ENCODE data around the gene COL9A1. TPM values are rescaled to one million over a fixed set of nuclear protein-coding genes. Genes with fewer than 3 reads are reported as not detected.

The COL9A1 gene
- total RNA-seq, 1 donor from 2014 or later: not detected

DNA sequence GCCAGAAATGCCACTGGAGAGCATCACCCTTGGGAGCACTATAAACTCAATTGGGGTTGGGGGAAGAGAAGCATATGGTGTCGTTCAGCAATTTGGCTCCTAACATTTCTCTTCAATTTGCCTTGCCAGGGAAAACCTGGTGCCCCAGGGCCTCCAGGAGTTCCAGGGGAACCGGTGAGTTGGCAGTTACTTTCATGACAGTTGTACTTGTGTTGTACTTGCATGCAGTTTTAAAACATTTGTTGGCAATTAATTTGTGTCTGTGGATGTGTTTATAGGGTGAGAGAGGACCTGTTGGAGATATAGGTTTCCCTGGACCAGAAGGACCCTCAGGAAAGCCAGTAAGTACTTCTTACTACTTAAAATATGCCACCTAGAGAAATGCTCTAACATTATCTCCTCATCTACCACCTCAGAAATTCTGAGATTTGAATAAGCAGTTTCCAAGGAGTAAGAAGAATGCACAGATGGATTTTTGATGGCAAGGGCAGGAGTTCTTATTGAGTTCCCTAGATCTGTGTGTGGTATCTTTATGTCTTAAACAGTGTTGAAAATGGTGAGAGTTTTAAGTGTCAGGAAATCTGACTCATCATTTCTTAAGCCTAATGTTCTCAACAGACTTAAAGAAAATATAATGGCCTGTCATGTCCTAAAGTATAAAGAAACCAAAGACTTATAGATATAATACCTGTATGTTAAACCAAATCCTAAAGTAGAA lies 122.5 kb downstream of the COL9A1 start:
- intact Hi-C loops (cut with micrococcal nuclease): no loop called here

DNA sequence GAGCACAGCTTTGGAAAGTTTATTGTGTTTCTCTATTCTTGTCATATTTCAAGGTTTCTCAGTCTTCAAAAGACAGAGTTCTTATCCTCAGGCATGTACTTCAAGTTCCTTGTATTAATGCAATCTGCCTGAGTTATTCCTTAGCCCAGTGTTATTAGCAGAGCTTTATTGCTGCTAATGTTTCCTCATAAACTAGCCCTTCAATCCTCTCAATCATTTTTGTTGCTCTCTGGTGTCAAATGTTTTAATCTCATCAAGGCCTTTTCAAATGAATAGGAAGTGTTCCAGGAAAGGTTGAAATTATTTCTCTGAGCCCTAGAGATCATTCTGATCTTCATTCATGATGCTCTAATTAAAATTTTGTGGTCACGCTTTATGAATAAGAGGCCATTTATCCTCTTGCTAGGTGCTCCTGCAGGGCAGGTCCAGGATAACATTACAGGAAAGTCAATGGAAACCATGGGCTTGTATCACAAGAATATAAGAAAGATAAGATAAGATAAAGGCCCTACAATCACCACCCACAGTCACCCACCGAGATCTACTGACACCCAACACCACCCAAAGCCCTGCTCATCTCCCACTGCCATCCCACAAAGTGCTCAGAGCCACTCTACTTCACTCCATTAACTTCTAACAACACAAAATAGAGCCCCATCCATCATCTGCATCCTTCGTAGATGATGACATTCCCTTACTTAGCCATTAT lies 125.9 kb downstream of the COL9A1 start:
- intact Hi-C loops (cut with micrococcal nuclease): no loop called here

DNA sequence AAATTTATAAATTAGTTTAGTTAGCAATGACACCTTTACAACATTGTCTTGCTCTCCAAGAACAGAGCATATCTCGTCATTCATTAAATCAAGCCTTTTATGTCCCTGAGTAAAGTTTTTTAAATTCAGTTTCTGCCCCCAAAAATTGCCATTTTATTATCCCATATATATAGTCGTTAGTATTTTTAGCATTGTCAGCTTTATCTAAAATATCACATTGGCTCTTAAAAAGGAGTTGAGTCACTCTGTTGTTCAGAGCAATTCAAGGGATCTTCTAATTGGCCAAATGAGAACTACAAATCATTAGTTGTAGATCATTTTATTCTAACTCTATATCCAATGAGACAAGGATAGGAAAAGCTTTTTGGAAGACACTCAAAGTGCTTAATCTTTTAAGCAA lies 127.1 kb downstream of the COL9A1 start:
- intact Hi-C loops (cut with micrococcal nuclease): no loop called here

DNA sequence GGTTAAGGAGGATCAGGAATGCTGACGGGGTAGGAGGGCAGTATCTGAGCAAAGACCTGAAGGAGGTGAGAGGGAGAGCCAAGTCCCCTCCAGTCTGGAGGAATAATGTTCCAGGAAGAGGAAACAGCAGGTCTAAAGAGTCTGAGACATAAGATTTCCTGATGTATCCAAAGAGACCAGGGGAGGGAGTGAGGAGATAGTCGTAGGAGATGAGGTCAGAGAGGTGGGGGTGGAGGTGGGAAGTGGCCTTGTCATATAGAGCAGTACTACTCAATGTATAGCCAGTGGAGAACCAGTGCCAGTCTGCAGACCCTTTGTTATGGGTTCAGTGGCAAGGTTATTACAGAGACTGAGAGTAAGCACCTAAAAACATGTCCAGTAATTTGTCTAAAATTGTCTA lies 130.6 kb downstream of the COL9A1 start:
- intact Hi-C loops (cut with micrococcal nuclease): no loop called here

DNA sequence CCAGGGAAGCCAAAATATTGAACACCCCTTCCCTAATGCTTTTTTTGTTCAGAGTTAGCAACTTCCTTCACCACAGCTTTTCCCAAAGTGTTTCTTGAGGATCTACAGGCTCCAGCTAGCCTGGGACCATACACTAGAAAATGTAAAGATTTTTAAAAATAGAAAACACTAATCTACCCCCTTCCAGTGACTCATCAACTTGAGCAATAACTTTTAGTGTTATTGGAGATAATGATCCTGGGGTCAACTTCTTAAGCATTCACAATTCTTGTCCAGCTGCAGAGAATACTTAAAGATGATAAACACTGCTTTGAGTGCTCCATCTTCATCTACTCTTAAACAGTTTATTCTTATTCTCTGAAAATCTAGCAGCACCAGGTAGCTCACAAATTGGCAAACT lies 131.6 kb downstream of the COL9A1 start:
- intact Hi-C loops (cut with micrococcal nuclease): no loop called here

DNA sequence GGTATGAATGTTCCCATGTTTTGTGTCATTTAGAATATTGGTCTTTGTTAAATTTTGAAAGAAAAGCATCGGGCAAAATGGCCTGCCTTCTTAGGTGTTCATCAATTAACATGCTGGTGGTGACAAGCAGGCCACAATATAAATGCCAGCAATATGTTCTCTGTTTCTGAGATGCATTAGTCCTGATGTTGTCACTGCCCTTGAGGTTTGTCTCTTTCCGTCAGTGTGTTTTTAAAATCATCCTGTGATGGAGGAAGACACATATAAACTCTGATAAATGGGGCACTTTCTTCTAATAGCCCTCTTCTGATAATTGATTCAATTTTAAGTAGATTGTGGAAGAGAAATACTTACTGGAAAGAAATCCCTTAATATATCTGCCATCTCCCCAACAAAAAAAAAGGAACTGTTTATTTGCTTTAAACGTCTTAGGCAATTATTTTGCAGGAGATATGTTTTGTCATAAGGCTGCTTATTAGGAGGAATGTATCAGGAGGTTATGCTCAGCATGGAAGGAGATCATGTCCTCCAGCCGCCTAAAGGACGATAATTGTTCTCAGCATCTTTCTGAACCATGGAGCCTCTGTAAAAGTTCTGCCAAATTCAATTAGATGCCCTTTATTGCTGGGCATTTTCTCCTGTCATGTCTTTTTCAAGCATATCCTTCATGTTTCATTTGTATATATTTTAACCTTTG lies 134.1 kb downstream of the COL9A1 start:
- intact Hi-C loops (cut with micrococcal nuclease): no loop called here

Other genes starting within 250 kb of the COL9A1 start
- 5.3 and 5.7 TPM in 2 replicates for gene FAM135A, start 110.4 kb upstream of the COL9A1 start, total RNA-seq

Measured in T-helper 2 cell treated with Interferon-gamma antibody and Interleukin-4, amounts not matched to agents 100 ng/mL and 5 ng/mL, for 36 hours (primary cell).